AG09309 (cell line): Measurements from ENCODE around the gene EFR3B.
A peak's percentile ranks its signal among the peaks of the same experiment; 100 is the strongest.

Experiments used
- DNase-seq: peaks from one replicate; pipeline ENCODE4 v3.0.0-alpha.2; 2010; ENCODE audit warnings: low read depth
- H3K4me3 ChIP-seq: 2 replicates; pipeline ENCODE4 v1.5.1; 2011; ENCODE audit warnings: mild to moderate bottlenecking, low read depth, low read length, moderate library complexity; ENCODE audit not compliant: control insufficient read depth
- CTCF ChIP-seq: IDR thresholded peaks from 2 replicates; pipeline ENCODE4 v1.5.1; 2011; ENCODE audit warnings: mild to moderate bottlenecking, low read depth, low read length, inconsistent platforms; ENCODE audit not compliant: insufficient read depth, control insufficient read depth; ENCODE audit errors: missing control alignments

The EFR3B gene

GRCh38 chr2:25164561-25164960 is 122.7 kb downstream of the EFR3B start:
- no peak for DNase-seq
- TF ChIP-seq CTCF: no peak

GRCh38 chr2:25165992-25166875 is 124.4 kb downstream of the EFR3B start:
- peak; percentile 16 for TF ChIP-seq CTCF
- H3K4me3 ChIP-seq: no peak overlapping the region
- no peak for DNase-seq

More at GRCh38 chr2:25164561-25164960, 122.7 kb downstream of the EFR3B start:
- H3K4me3 ChIP-seq: no peak overlapping the region

- TF ChIP-seq CTCF: no peak
- no peak for DNase-seq
Measured at GRCh38 chr2:25168256-25169072, 126.6 kb downstream of the EFR3B start, which contains the start of gene POMC. POMC (minus strand) TSS chr2:25168580; CDS start chr2:25164772, 3,808 bp downstream.

GRCh38 chr2:25169073-25169470 is 127.2 kb downstream of the EFR3B start:
- H3K4me3 ChIP-seq: no peak overlapping the region
- DNase-seq: no peak
- TF ChIP-seq CTCF: no peak

More at GRCh38 chr2:25168256-25169072, 126.6 kb downstream of the EFR3B start, which contains the start of gene POMC:
- H3K4me3 ChIP-seq: peak within 1 kb of the TSS; percentile 36

GRCh38 chr2:25170888-25171287 is 129.0 kb downstream of the EFR3B start:
- H3K4me3 ChIP-seq: no peak overlapping the region
- TF ChIP-seq CTCF: no peak
- no peak for DNase-seq

- no peak overlapping the region for H3K4me3 ChIP-seq
- DNase-seq: no peak
- no peak for TF ChIP-seq CTCF
Measured at GRCh38 chr2:25173719-25174118, 131.8 kb downstream of the EFR3B start.
